ENCODE data around the gene FBXO38.
A peak's percentile ranks its signal among the peaks of the same experiment; 100 is the strongest.

The FBXO38 gene

GRCh38 chr5:148387325-148387724 is 3.6 kb downstream of the FBXO38 start:
- no peak for FAIRE-seq

GRCh38 chr5:148388696-148389095 is 4.9 kb downstream of the FBXO38 start:
- no peak for FAIRE-seq

- no peak for FAIRE-seq
These were observed 7.2 kb downstream of the FBXO38 start for GRCh38 chr5:148390914-148391313.

DNA sequence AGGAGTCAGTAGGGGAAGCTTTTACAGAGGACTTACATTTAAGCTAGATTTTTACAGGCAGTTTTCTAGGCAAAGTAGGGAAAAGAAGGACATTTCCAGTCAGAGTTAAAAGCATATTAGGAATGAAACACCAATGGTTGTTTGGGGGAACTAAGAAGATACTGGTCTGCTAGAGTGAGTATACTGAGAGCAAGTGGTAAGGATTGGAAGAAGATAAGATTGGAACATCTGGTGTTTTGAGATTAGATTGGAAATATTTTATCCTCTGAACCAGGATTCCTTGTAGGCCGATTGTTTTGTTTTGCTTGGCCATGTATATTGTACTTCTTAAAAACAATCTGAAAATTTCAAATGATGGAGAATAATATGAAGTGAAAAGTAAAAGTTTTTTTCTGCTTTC is 7.7 kb downstream of the FBXO38 start:
- no peak for FAIRE-seq

GRCh38 chr5:148393390-148393741 is 9.6 kb downstream of the FBXO38 start:
- no peak for FAIRE-seq

GRCh38 chr5:148394587-148395019 is 10.8 kb downstream of the FBXO38 start:
- FAIRE-seq, result no peak

- no peak for FAIRE-seq
These were observed 11.3 kb downstream of the FBXO38 start for GRCh38 chr5:148395031-148395430.

- no peak for FAIRE-seq
These were observed 14.3 kb downstream of the FBXO38 start for GRCh38 chr5:148397968-148398595.

DNA sequence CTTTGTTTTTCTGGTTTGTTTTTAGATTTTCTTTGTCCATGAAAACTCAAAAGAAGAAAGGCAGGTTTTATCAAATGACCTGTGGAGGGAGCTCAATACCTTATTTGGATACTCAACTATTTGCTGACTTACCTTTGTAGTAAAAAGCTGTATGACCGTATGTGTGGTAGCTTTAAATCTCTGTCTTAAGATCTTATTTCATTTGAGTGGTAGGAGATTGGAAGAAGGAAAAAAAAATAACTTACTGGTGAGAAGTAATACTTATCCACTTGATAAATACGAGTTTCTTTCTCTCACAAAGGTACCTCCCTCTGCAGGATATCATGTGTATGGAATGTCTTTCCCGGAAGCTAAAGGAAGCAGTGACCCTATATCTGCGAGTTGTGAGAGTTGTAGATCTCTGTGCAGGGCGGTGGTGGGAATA is 15.0 kb downstream of the FBXO38 start:
- FAIRE-seq, result peak; percentile 31

- FAIRE-seq, result no peak
These were observed 17.8 kb downstream of the FBXO38 start for GRCh38 chr5:148401604-148402003.

GRCh38 chr5:148403344-148403743 is 19.6 kb downstream of the FBXO38 start:
- FAIRE-seq, result no peak

GRCh38 chr5:148406406-148406805 is 22.6 kb downstream of the FBXO38 start:
- FAIRE-seq, result no peak

- FAIRE-seq, result no peak
These were observed 24.3 kb downstream of the FBXO38 start for GRCh38 chr5:148408092-148408491.

GRCh38 chr5:148412124-148412523 is 28.4 kb downstream of the FBXO38 start:
- FAIRE-seq, result no peak

DNA sequence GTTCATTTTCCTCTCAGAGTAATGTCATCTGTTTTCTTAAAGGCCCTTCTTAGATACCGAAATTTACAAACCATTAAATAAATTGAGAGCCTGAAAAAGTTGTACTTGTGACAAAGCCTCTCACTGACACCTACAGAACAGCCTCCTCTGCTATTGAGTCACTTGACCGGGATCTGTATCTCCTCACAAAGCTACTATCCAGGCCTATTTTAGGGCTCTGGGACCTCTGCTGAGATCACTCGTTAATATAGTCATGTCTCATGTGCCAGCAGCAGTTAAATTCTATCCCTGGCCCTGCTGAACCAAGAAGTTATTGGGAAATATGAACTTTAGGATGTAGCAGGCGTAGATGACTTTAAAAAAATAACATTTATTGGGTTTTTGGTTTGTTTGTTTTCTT is 31.1 kb downstream of the FBXO38 start:
- no peak for FAIRE-seq

DNA sequence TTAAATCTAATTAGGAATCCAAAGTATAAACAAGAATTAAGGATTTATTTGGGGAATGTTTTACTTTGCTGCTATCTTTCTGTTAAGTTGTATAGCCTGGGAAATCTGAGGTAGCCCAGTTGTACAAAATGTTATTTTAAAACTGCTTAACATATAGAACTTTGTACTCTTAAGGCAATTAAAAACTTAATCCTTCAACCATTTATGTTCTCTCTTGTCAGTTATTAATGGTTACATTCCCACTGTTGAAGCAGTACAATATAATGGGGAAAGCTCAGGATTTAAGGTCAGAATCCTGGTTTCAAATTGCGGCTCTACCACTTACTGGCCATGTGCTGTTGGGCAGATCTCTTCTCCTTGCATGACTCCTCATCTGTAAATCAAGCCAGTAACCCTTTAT is 32.7 kb downstream of the FBXO38 start:
- FAIRE-seq, result no peak

GRCh38 chr5:148416921-148417320 is 33.2 kb downstream of the FBXO38 start:
- FAIRE-seq, result no peak

DNA sequence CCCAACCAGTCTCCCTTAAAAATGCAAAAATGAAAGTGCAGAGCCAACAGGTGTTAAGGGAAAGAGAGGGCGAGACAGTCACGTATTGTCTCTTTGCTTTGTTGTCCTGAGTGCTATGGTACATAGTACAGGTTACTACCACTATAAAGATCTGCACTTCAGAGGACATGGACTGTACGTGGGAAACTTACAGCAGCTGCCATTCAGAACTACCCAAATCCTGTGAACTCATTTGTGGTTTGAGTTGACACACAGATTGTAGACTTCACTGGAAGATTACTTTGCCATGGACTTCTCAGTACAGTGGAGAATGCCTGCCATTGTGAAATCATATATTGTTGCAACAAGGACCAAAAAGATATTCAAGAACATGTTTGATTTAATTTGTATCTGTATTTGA is 34.8 kb downstream of the FBXO38 start:
- FAIRE-seq, result no peak

DNA sequence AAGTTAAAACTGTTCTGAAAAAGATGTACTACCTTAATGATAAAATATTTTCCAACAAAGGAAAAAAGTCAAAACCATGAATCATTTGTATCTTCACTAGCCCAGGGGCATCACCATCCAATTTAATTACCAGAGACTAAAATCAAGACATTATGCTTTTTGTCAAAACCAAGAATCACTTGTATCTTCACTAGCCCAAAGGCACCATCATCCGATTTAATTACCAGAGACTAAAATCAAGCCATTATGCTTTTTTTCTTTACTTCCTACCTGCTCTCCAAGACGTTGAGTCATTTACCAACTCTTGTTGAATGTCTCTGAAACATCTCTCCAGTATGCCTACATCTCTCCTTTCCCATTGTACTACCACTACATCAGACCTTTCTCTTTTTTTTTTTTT is 37.9 kb downstream of the FBXO38 start:
- FAIRE-seq, result no peak

- FAIRE-seq, result no peak
These were observed 42.0 kb downstream of the FBXO38 start for GRCh38 chr5:148425808-148426207.

DNA sequence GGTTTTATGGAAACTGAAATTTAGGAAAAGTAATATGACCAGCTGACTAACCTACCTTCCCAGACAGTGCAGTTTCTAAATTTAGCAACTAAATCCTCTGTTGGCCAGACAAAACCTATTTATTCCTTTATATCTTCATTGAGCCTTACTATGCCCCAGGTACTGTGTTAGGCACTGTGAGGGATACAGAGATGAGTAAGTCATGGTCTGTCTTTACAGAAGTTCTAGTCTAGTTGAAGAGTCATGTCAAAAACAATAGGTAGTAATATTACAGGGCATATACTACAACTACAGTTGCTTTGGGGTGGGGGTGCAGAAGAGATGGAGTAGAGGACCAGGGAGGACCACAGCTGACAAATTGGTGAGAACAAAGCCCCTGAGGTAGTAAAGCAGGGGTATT is 42.8 kb downstream of the FBXO38 start:
- FAIRE-seq, result no peak

- FAIRE-seq, result no peak
These were observed 43.7 kb downstream of the FBXO38 start for GRCh38 chr5:148427370-148428042.

- peak; percentile 41 for FAIRE-seq
These were observed 45.1 kb downstream of the FBXO38 start for GRCh38 chr5:148428848-148429247.

GRCh38 chr5:148433826-148434225 is 50.1 kb downstream of the FBXO38 start:
- no peak for FAIRE-seq

- FAIRE-seq, result no peak
These were observed 52.3 kb downstream of the FBXO38 start for GRCh38 chr5:148436029-148436428.
